Osteocyte (in vitro differentiated cells): ENCODE data around the gene IRF9. TPM values are rescaled to one million over a fixed set of nuclear protein-coding genes. Genes with fewer than 3 reads are reported as not detected.
A peak's percentile ranks its signal among the peaks of the same experiment; 100 is the strongest.

ENCODE experiments used
- DNase-seq: peaks from one replicate; pipeline ENCODE4 v3.0.0; 2021; ENCODE audit warnings: mixed read lengths; ENCODE audit not compliant: unreplicated experiment; ENCODE audit errors: extremely low spot score
- H3K27ac Mint-ChIP-seq: one replicate; pipeline ENCODE4 v1.8.0; 2021; ENCODE audit warnings: mild to moderate bottlenecking, mixed read lengths; ENCODE audit not compliant: unreplicated experiment
- H3K27me3 Mint-ChIP-seq: one replicate; pipeline ENCODE4 v1.8.0; 2021; ENCODE audit warnings: mixed read lengths; ENCODE audit not compliant: unreplicated experiment
- H3K36me3 Mint-ChIP-seq: one replicate; pipeline ENCODE4 v1.8.0; 2021; ENCODE audit warnings: mixed read lengths; ENCODE audit not compliant: unreplicated experiment
- H3K4me1 Mint-ChIP-seq: one replicate; pipeline ENCODE4 v1.8.0; 2021; ENCODE audit warnings: mixed read lengths; ENCODE audit not compliant: unreplicated experiment
- H3K4me3 Mint-ChIP-seq: one replicate; pipeline ENCODE4 v1.8.0; 2021; ENCODE audit warnings: mild to moderate bottlenecking, moderate library complexity, mixed read lengths; ENCODE audit not compliant: unreplicated experiment
- H3K9me3 Mint-ChIP-seq: one replicate; pipeline ENCODE4 v1.8.0; 2021; ENCODE audit warnings: mixed read lengths; ENCODE audit not compliant: unreplicated experiment
- total RNA-seq: library from RNA; stranded (reverse); gene quantifications from 2 replicates; pipeline ENCODE4 v1.2.1, GENCODE V29; 2021
- TF ChIP-seq, protein P1 (sequence below): fragments of 200-600 bp; sonication (generic); IDR thresholded peaks from 2 replicates; pipeline ENCODE4 v1.5.0; 2021; ENCODE audit warnings: antibody characterized with exemption, mild to moderate bottlenecking, moderate library complexity

IRF9 gene
- total RNA-seq, 1 donor from 2014 or later: 58.9 TPM

DNA sequence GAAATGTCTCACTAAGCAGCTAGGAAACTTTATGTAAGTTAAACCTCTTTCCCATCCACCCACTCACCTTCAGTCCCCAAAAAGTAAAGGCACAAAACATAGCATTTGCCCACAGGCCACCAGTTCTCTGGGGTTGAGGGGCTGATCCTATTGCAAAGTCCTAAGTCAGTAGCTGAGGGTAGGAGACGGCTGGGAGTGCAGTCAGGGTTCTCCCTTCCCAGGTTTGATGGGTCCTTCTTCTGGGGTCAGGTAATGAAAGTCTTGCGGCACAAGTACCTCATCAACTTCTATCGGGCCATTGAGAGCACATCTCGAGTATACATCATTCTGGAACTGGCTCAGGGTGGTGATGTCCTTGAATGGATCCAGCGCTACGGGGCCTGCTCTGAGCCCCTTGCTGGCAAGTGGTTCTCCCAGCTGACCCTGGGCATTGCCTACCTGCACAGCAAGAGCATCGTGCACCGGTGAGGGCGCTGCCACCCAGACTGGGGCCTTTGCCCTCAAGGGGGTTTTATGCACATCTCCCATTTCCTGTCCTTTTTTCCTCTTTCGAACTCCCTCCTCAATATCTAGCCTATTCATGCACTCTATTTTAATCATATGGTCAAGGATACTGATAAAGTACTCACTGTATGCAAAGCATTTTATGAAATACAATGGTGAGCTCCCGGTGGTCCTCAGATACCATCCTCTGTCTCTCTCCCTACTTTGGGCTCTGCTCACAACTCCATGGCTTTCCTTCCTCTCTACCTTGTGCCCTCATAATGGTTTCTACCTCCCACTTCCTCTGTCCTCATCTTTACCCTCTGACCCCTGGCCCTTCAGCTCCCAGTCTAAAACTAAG is 45.4 kb downstream of the IRF9 start:
- no peaks in the 10 kb centered on the region for H3K27me3 Mint-ChIP-seq
- peaks cover 5% of the 10 kb centered on the region for H3K4me1 Mint-ChIP-seq
- H3K4me3 Mint-ChIP-seq: no peak overlapping the region
- TF ChIP-seq, protein P1, sequence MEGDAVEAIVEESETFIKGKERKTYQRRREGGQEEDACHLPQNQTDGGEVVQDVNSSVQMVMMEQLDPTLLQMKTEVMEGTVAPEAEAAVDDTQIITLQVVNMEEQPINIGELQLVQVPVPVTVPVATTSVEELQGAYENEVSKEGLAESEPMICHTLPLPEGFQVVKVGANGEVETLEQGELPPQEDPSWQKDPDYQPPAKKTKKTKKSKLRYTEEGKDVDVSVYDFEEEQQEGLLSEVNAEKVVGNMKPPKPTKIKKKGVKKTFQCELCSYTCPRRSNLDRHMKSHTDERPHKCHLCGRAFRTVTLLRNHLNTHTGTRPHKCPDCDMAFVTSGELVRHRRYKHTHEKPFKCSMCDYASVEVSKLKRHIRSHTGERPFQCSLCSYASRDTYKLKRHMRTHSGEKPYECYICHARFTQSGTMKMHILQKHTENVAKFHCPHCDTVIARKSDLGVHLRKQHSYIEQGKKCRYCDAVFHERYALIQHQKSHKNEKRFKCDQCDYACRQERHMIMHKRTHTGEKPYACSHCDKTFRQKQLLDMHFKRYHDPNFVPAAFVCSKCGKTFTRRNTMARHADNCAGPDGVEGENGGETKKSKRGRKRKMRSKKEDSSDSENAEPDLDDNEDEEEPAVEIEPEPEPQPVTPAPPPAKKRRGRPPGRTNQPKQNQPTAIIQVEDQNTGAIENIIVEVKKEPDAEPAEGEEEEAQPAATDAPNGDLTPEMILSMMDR: no peak
- H3K36me3 Mint-ChIP-seq: peaks cover 54% of the 10 kb centered on the region
- peaks cover 5% of the 10 kb centered on the region for H3K9me3 Mint-ChIP-seq
- no peak overlapping the region for H3K27ac Mint-ChIP-seq
- no peak for DNase-seq

DNA sequence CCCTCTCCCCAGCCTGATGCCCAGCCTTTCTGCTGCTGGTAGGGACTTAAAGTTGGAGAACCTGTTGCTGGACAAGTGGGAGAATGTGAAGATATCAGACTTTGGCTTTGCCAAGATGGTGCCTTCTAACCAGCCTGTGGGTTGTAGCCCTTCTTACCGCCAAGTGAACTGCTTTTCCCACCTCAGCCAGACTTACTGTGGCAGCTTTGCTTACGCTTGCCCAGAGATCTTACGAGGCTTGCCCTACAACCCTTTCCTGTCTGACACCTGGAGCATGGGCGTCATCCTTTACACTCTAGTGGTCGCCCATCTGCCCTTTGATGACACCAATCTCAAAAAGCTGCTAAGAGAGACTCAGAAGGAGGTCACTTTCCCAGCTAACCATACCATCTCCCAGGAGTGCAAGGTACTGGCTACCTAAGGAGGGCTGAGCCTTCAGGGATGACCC is 46.1 kb downstream of the IRF9 start:
- no peak for DNase-seq
- H3K27me3 Mint-ChIP-seq: no peaks in the 10 kb centered on the region
- H3K9me3 Mint-ChIP-seq: peaks cover 5% of the 10 kb centered on the region
- H3K4me1 Mint-ChIP-seq: peaks cover 8% of the 10 kb centered on the region
- TF ChIP-seq, protein P1: no peak
- H3K36me3 Mint-ChIP-seq: peaks cover 50% of the 10 kb centered on the region
- no peak overlapping the region for H3K27ac Mint-ChIP-seq
- H3K4me3 Mint-ChIP-seq: no peak overlapping the region

DNA sequence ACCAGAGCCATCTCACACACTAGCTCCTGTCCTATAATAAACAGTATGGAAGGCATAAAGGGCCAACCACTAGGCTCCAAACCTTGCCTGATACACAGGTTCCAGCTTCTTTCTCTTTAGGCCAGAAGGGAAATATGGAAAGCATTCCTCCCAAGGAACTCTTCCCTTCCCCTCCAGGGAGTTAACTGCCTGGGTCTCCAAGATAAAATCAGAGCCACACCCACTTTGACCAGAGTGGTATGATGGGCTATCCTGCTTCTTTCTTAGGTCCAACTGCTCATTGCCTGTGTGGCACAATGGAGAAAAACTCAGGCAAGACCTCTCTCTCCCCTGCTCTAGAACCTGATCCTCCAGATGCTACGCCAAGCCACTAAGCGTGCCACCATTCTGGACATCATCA is 46.6 kb downstream of the IRF9 start:
- DNase-seq: no peak
- Mint-ChIP-seq H3K9me3 (peaks cover 4% of the 10 kb centered on the region), H3K27me3 (no peaks in the 10 kb centered on the region), H3K27ac (no peak overlapping the region), H3K36me3 (peaks cover 45% of the 10 kb centered on the region), H3K4me3 (no peak overlapping the region), H3K4me1 (peaks cover 11% of the 10 kb centered on the region)
- TF ChIP-seq, protein P1: no peak

- H3K27ac Mint-ChIP-seq: no peak overlapping the region
- no peak for DNase-seq
- H3K9me3 Mint-ChIP-seq: no peaks in the 10 kb centered on the region
- TF ChIP-seq, protein P1: no peak
- H3K27me3 Mint-ChIP-seq: no peaks in the 10 kb centered on the region
- H3K4me3 Mint-ChIP-seq: peak overlapping the region; percentile 85
- peaks cover 39% of the 10 kb centered on the region for H3K4me1 Mint-ChIP-seq
- H3K36me3 Mint-ChIP-seq: peaks cover 34% of the 10 kb centered on the region
Observed at GRCh38 chr14:24211311-24211710, 50.2 kb downstream of the IRF9 start.
